HG03175 (cell line): ENCODE data around the gene NKX1-1.
"Not testable (repeated sequence)": the region's sequence is repeated elsewhere in the genome, so short reads cannot be mapped to it uniquely, and the experiment has no call there.

Source experiments
- ATAC-seq: cut with Tn5 transposase; IDR thresholded peaks from one replicate; pipeline ENCODE4 v1.9.1; 2021; ENCODE audit warnings: mild to moderate bottlenecking, moderate library complexity; ENCODE audit not compliant: unreplicated experiment

NKX1-1 gene

GRCh38 chr4:1393866-1394265 lies 12.4 kb downstream of the NKX1-1 start:
- ATAC-seq: no peak

- ATAC-seq: not testable (repeated sequence)
Observed at GRCh38 chr4:1393363-1393762, 12.9 kb downstream of the NKX1-1 start.

- no peak for ATAC-seq
Observed at GRCh38 chr4:1385373-1386340, 20.6 kb downstream of the NKX1-1 start.

- ATAC-seq: no peak
Observed at GRCh38 chr4:1384675-1385372, 21.4 kb downstream of the NKX1-1 start.

GRCh38 chr4:1383728-1384591 lies 22.3 kb downstream of the NKX1-1 start:
- ATAC-seq: no peak

- ATAC-seq: no peak
Observed at GRCh38 chr4:1382776-1383727, 23.2 kb downstream of the NKX1-1 start.

GRCh38 chr4:1381944-1382541 lies 24.2 kb downstream of the NKX1-1 start:
- ATAC-seq: no peak

GRCh38 chr4:1381181-1381621 lies 25.0 kb downstream of the NKX1-1 start:
- no peak for ATAC-seq

- no peak for ATAC-seq
Observed at GRCh38 chr4:1380368-1381151, 25.7 kb downstream of the NKX1-1 start.

GRCh38 chr4:1379801-1380331 lies 26.4 kb downstream of the NKX1-1 start:
- no peak for ATAC-seq

GRCh38 chr4:1379351-1379781 lies 26.9 kb downstream of the NKX1-1 start:
- ATAC-seq: no peak

GRCh38 chr4:1378559-1379231 lies 27.5 kb downstream of the NKX1-1 start:
- ATAC-seq: no peak

- no peak for ATAC-seq
Observed at GRCh38 chr4:1377606-1378261, 28.5 kb downstream of the NKX1-1 start.

- no peak for ATAC-seq
Observed at GRCh38 chr4:1376841-1377605, 29.2 kb downstream of the NKX1-1 start.

- no peak for ATAC-seq
Observed at GRCh38 chr4:1376391-1376840, 29.8 kb downstream of the NKX1-1 start.

GRCh38 chr4:1375761-1376322 lies 30.4 kb downstream of the NKX1-1 start:
- no peak for ATAC-seq
